VCaP (cell line): ENCODE data around the gene MIA2.
A peak's percentile ranks its signal among the peaks of the same experiment; 100 is the strongest.

Source experiments
- H3K27ac ChIP-seq: fragments of 450-650 bp; 2 replicates; pipeline ENCODE4 v1.5.1; 2017
- CTCF ChIP-seq: fragments of 450-650 bp; conservative IDR thresholded peaks from 2 replicates; pipeline ENCODE4 v1.5.1; 2017; ENCODE audit warnings: mild to moderate bottlenecking, moderate library complexity

Gene MIA2

GRCh38 chr14:39432179-39432618 lies 198.5 kb downstream of the MIA2 start, which contains the start of gene FBXO33:
Gene FBXO33, minus strand, starts transcription at chr14:39432433. Its CDS starts 271 bp downstream, at chr14:39432162.
- H3K27ac ChIP-seq = peak within 1 kb of the TSS; percentile 96
- no peak for TF ChIP-seq CTCF

- peak; percentile 52 for TF ChIP-seq CTCF
- H3K27ac ChIP-seq = peak overlapping the region; percentile 96
These were observed 199.1 kb downstream of the MIA2 start for GRCh38 chr14:39432619-39433451.

DNA sequence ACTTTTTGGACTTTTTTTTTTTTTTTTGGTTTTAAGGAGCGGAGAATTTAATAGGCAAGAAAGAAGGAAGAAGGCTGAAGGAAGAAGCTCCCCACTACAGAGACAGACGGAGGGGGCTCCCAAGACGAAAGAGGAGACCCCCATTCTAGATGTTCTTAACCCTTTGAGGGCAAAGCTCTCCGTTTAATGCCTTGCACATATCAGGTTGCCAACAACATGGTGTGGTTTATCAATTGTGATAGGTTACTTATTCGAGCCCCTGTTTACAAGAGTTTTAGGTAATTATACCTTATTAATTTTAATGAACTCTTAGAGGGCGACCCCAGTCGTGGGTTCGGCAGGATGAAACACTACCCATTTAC lies 199.7 kb downstream of the MIA2 start:
- no peak for TF ChIP-seq CTCF
- H3K27ac ChIP-seq = peak overlapping the region; percentile 96

GRCh38 chr14:39434401-39434800 lies 200.7 kb downstream of the MIA2 start:
- no peak for TF ChIP-seq CTCF
- no peak overlapping the region for H3K27ac ChIP-seq

DNA sequence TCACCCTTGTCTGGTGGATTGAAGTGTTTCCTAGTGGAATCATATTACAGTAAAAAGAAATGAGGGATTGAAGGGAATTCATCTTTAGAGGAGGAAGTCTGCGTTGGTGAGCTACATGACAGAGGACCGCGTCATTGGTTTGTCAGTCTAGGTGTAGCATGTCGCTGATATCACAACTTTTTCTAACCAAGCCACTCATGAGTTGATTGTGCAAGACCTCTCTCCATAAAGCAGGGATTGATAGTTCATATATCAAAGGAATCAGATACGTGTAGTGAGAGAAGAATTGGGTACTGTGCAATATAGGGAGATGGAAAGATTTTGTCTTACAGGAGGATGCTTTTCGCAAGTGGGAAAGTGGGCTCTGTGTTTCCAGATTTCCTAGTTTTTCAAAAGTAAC lies 201.5 kb downstream of the MIA2 start:
- TF ChIP-seq CTCF = no peak

More for the DNA sequence above, 201.5 kb downstream of the MIA2 start:
- no peak overlapping the region for H3K27ac ChIP-seq
